ENCODE results near the gene PRRX1. TPM values are rescaled to one million over a fixed set of nuclear protein-coding genes. Genes with fewer than 3 reads are reported as not detected.

PRRX1 gene
- polyA plus RNA-seq, 3 donors = not detected

DNA sequence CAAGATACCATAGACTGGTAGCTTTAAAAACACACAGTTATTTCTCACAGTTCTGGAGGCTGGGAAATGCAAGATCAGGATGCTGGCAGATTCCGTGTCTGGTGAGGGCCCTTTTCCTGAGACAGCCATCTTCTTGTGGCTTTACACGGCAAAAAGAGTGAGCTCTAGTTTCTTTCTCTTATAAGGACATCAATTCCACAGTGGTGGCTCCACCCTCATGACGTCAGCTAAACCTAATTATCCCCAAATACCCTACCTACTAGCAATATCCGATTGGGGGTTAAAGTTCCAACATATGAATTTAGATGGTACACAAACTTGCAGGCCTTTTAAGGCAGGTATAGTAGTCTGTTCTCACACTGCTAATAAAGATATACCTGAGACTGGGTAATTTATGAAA is 77.7 kb downstream of the PRRX1 start:
- Mint-ChIP-seq H3K9me3 (peaks cover 0 to 19% (median 5%) of the 10 kb centered on the region in 7 donors), H3K27me3 (ENCODE audit: low read depth in 3 of 3) (peaks cover 0 to 3% (median 0%) of the 10 kb centered on the region in 3 donors), H3K4me1 (no peaks in the 10 kb centered on the region), H3K36me3 (no peaks in the 10 kb centered on the region), H3K27ac (no peak overlapping the region), H3K4me3 (no peak overlapping the region)
- no peak overlapping the region for H3K9ac ChIP-seq (ENCODE audit: insufficient read depth, low read length, poor library complexity, severe bottlenecking)
- H3K79me2 ChIP-seq (ENCODE audit: insufficient read depth, low read length) = no peaks in the 10 kb centered on the region
- H3K4me3 ChIP-seq (replicated peaks in 1 of 3; ENCODE audit: low read depth in 2 of 3, low read length in 3 of 3) = no peak overlapping the region
- DNase-seq = no peak
- no peak overlapping the region for H2AFZ ChIP-seq (ENCODE audit: insufficient read depth, low read depth, low read length, poor library complexity, severe bottlenecking)
- no peaks in the 10 kb centered on the region for H3K36me3 ChIP-seq (replicated peaks in 1 of 2; ENCODE audit: control insufficient read depth in 1 of 2, insufficient read depth in 2 of 2, low read length in 2 of 2)
- WGBS (ENCODE audit: insufficient coverage) = 100% methylated on average over 1 of the region's 4 CpGs
- peaks cover 0 to 9% of the 10 kb centered on the region in 2 donors for H3K9me3 ChIP-seq (replicated peaks in 1 of 2; ENCODE audit: control insufficient read depth in 1 of 2, insufficient read depth in 1 of 2, low read length in 2 of 2)
- H3K27me3 ChIP-seq (ENCODE audit: control insufficient read depth in 2 of 2, insufficient read depth in 2 of 2, low read length in 2 of 2) = no peaks in the 10 kb centered on the region
- H3K27ac ChIP-seq (ENCODE audit: low read depth in 1 of 2, low read length in 2 of 2) = no peak overlapping the region
- no peaks in the 10 kb centered on the region for H4K20me1 ChIP-seq (ENCODE audit: insufficient read depth, low read length)
- TF ChIP-seq, protein P1, sequence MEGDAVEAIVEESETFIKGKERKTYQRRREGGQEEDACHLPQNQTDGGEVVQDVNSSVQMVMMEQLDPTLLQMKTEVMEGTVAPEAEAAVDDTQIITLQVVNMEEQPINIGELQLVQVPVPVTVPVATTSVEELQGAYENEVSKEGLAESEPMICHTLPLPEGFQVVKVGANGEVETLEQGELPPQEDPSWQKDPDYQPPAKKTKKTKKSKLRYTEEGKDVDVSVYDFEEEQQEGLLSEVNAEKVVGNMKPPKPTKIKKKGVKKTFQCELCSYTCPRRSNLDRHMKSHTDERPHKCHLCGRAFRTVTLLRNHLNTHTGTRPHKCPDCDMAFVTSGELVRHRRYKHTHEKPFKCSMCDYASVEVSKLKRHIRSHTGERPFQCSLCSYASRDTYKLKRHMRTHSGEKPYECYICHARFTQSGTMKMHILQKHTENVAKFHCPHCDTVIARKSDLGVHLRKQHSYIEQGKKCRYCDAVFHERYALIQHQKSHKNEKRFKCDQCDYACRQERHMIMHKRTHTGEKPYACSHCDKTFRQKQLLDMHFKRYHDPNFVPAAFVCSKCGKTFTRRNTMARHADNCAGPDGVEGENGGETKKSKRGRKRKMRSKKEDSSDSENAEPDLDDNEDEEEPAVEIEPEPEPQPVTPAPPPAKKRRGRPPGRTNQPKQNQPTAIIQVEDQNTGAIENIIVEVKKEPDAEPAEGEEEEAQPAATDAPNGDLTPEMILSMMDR (IDR thresholded peaks at IDR 0.05) = no peak
- intact Hi-C loops (cut with micrococcal nuclease) = no loop called here
- H3K4me2 ChIP-seq (replicated peaks; ENCODE audit: extremely low read depth, low read length, poor library complexity, severe bottlenecking) = no peak overlapping the region
- no peaks in the 10 kb centered on the region for H3K4me1 ChIP-seq (ENCODE audit: control insufficient read depth in 1 of 2, insufficient read depth in 2 of 2, low read length in 2 of 2)

GRCh38 chr1:170742600-170742999 is 78.7 kb downstream of the PRRX1 start:
- H3K79me2 ChIP-seq (ENCODE audit: insufficient read depth, low read length) = no peaks in the 10 kb centered on the region
- H3K27me3 Mint-ChIP-seq (ENCODE audit: low read depth in 3 of 3) = peaks cover 0 to 2% (median 0%) of the 10 kb centered on the region in 3 donors
- no peak overlapping the region for H3K9ac ChIP-seq (ENCODE audit: insufficient read depth, low read length, poor library complexity, severe bottlenecking)
- H3K4me1 ChIP-seq (ENCODE audit: control insufficient read depth in 1 of 2, insufficient read depth in 2 of 2, low read length in 2 of 2) = no peaks in the 10 kb centered on the region
- DNase-seq = no peak
- no peaks in the 10 kb centered on the region for H3K27me3 ChIP-seq (ENCODE audit: control insufficient read depth in 2 of 2, insufficient read depth in 2 of 2, low read length in 2 of 2)
- no peak overlapping the region for H3K4me3 ChIP-seq (replicated peaks in 1 of 3; ENCODE audit: low read depth in 2 of 3, low read length in 3 of 3)
- H3K4me3 Mint-ChIP-seq = no peak overlapping the region
- H4K20me1 ChIP-seq (ENCODE audit: insufficient read depth, low read length) = no peaks in the 10 kb centered on the region
- 86% methylated on average over 5 of the region's 5 CpGs for WGBS (ENCODE audit: insufficient coverage)
- H3K4me1 Mint-ChIP-seq = no peaks in the 10 kb centered on the region
- no peaks in the 10 kb centered on the region for H3K36me3 Mint-ChIP-seq
- H3K36me3 ChIP-seq (replicated peaks in 1 of 2; ENCODE audit: control insufficient read depth in 1 of 2, insufficient read depth in 2 of 2, low read length in 2 of 2) = no peaks in the 10 kb centered on the region
- peaks cover 0 to 24% (median 5%) of the 10 kb centered on the region in 7 donors for H3K9me3 Mint-ChIP-seq
- peaks cover 0 to 9% of the 10 kb centered on the region in 2 donors for H3K9me3 ChIP-seq (replicated peaks in 1 of 2; ENCODE audit: control insufficient read depth in 1 of 2, insufficient read depth in 1 of 2, low read length in 2 of 2)
- TF ChIP-seq, protein P1 (IDR thresholded peaks at IDR 0.05) = no peak
- H3K27ac ChIP-seq (ENCODE audit: low read depth in 1 of 2, low read length in 2 of 2) = no peak overlapping the region
- H3K27ac Mint-ChIP-seq = no peak overlapping the region
- intact Hi-C loops (cut with micrococcal nuclease) = no loop called here
- H2AFZ ChIP-seq (ENCODE audit: insufficient read depth, low read depth, low read length, poor library complexity, severe bottlenecking) = no peak overlapping the region
- H3K4me2 ChIP-seq (replicated peaks; ENCODE audit: extremely low read depth, low read length, poor library complexity, severe bottlenecking) = no peak overlapping the region
